ENCODE results near the gene ROBO1. TPM values are rescaled to one million over a fixed set of nuclear protein-coding genes. Genes with fewer than 3 reads are reported as not detected.
"Not testable (repeated sequence)": the region's sequence is repeated elsewhere in the genome, so short reads cannot be mapped to it uniquely, and the experiment has no call there.

ROBO1 gene
- polyA plus RNA-seq, 4 donors, result 80.6 to 111 (median 101) TPM

DNA sequence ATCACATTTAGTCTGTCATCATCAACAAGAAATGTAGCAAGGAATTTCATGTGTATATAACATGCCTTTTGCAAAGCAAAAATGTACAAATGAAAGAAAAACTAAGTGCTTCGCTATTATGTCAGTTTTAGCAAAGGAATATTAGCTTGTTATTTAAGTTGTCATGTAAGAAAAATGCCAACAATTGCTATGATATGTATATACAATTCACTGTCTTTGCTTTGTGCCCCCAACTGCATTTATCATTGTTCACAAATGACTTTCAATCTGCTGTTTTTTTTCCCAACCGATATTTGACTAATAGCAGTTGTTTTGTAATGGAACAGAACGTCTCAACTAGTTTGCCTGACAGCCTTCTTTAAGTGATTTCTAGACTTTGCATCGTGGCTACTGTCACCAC is 207.1 kb downstream of the ROBO1 start:
- DNase-seq (ENCODE audit: low read depth in 4 of 4, low spot score in 3 of 4), result no peak

DNA sequence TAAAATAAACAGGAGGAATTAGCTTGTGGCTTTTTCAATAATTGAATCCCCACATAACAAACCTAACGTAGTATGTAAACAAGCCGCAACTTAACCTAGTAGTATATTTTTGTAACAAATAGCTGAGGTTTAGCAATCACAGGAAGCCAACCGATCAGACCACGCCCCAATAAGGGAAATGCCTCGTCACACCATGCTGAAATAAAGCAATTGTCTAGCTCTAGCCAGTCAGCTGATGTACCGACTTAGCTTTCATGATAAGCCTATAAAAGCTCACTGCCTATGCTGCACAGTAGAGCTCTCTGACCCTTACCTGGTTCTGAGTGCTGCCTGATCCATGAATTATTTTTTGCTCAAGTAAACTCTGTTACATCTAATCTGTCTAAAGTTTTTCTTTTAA is 208.9 kb downstream of the ROBO1 start:
- DNase-seq (ENCODE audit: low read depth in 4 of 4, low spot score in 3 of 4), result no peak

DNA sequence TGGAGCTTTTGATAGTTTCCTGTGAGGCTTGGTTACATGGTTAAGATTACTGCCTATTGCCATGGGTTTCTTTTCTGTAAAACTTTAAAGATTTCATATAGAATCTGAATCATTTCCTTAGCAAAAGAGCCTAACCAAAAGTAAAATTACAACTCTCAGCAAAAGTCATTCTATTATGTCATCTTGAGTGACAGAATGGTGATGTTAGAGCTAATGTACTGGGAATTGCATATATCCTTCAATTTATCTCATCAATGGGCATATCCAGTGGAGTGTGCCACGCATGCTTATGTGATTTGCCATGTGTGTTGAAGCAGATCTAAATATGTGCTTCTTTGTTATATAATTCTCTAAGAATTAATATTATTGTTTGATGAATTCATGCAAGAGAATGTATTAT is 212.1 kb downstream of the ROBO1 start:
- DNase-seq (ENCODE audit: low read depth in 4 of 4, low spot score in 3 of 4), result no peak

DNA sequence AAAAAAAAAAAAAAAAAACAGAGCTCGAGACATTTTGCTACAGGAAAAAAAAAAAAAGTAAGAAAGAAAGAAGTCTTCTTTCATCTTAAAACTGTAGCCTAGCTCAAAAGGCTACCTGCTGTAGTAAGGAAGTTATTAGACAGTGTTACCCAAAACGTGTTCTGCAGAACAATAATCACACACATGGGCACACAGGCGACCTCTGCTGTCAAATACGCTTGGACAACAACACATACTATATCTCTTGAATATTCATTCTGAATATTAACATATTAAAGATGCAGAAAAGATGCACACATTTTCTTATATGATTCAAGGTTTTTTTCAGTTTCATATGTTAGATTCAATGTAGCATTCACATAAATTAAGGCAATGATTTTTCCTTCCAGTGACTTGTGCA is 215.8 kb downstream of the ROBO1 start:
- DNase-seq (ENCODE audit: low read depth in 4 of 4, low spot score in 3 of 4), result no peak

DNA sequence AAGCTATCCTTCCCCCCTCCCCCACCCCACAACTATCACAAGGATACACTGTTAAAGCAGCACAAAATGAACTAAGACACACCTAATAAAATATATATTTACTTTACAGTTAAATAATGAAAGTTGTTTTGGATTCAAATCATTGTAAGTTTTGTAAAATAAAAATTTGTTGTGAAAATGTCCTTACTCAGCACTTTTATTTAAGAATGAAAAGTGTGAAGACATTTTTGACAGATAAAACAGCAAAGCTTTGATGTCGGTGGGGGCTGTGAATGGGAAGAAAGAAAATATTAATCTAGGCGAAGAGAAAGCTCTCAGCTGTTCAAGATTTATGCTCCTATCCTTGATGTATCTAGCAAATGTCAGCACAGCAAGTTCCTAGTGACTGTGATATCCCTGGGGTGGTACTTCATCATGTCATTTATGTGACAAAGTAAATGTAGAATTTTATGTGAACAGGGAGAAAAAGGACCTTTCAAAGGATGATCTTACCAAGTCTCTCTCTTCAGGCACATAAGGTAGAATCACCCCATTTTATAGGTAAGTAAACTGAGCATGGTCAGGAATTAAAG is 216.4 kb downstream of the ROBO1 start:
- DNase-seq (ENCODE audit: low read depth in 4 of 4, low spot score in 3 of 4), result no peak

DNA sequence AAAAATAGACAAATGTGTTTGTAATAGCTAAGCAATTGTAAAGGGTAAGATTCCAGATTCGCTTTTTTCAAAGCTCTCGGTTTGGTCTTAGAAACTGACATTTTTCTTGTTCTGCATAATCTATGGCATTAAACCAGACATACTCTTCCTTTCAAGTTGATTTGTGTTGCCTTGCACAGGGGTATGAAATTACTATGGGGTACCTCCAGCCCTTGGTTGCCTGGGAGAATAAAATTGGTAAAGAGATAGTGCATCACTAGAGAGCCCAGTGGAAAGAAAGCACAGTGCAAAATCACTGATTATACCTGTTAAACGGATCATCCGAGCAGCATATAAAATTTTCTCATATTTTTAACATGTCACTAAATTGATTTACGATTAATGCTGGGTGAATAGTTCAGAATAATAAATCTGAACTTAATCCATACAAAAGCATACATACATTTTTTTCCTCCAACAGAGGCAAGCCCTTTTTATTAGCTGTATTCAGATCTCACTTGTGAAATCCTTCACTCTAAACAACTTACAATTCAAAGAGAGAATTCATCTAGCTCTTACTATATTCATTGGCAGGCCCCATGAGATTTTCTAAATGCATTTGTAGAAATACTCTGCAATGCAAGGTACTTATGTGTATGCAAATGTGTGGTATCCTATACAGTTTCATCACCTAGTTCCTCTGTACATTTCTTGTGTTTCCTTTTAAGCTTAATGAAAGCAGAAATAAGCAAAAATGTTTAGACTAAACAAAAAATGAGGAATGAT is 224.4 kb downstream of the ROBO1 start:
- no peak for DNase-seq (ENCODE audit: low read depth in 4 of 4, low spot score in 3 of 4)

DNA sequence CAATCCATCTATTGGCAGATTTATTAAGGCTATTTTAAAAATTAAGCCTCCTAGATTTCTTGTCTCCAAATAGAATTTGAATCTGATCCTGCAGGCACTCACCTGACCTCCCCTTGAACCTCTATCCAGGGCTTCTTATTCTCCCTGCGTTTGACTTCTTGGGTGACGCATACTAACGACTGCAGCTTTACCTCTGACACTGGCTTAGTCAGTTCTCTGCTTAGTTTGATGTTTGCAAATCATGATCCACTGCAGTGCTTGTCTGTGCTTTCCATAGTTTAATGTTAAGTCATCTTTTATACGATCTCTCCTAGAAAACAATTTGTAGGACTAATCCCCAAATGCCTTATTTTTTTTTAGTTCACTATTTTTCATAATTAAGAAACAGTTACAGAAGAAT is 233.1 kb downstream of the ROBO1 start:
- no peak for DNase-seq (ENCODE audit: low read depth in 4 of 4, low spot score in 3 of 4)

DNA sequence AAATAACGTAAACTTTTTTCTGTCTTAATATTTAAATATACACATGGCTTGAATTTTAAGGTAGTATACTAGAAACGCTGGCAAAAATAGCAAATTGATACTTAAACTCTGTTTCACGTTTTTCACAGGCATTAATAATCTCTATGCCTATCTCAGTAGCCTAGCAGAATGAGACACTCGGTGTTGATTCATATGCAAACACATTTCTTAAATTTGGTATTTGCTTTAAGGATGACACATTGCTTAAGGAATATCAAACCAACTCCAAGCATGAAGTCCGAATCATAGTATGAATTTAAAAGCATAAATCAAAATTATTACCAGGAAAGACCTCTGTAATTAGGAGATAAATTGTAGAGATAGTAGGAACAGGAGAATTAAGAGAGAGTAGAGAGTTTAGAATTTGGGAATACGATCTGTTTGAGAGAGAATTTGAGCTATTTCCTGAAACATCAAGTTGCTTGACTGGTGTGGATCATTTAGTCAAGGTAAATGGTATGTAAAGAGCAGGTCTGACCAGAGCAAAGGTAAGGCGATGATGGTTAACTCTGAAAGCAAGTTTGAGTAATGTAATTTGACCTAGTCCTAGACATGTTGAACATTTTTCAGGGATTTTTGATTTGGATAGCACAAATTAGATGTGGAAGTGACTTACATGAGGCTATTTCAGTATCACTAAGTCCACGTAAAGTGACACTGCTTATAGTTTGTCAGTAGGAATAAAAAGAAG is 236.1 kb downstream of the ROBO1 start:
- no peak for DNase-seq (ENCODE audit: low read depth in 4 of 4, low spot score in 3 of 4)

DNA sequence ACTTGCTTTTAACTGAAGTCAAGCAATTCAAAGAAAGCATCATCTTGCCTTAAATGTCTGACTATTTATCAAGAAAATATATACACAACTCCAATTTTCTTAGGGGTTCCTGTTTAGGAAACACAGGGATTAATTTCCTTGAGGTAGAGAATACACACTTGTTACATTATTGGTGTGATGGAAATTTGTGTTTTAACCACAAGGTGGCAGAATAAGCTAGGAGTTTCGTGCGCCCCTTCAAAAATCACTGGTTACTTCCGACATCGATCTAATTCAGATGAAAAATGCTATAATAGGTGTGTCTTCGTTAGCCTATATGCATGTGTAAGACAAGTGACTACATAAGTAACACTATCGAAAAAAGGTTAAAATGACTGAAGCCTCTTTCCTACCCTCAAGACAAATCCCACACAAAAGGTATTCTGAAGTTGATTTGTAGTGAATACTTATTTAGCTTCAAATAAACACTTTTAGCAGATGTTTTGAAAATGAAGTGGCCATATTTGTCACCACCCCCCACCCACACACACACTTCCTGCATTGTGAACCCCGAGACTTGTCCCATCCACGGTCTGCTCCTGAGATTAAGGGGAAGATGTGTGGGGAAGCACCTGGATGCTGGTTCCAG is 246.5 kb downstream of the ROBO1 start:
- peak; percentile 23 to 34 (median 28) for DNase-seq (ENCODE audit: low read depth in 4 of 4, low spot score in 3 of 4)

DNA sequence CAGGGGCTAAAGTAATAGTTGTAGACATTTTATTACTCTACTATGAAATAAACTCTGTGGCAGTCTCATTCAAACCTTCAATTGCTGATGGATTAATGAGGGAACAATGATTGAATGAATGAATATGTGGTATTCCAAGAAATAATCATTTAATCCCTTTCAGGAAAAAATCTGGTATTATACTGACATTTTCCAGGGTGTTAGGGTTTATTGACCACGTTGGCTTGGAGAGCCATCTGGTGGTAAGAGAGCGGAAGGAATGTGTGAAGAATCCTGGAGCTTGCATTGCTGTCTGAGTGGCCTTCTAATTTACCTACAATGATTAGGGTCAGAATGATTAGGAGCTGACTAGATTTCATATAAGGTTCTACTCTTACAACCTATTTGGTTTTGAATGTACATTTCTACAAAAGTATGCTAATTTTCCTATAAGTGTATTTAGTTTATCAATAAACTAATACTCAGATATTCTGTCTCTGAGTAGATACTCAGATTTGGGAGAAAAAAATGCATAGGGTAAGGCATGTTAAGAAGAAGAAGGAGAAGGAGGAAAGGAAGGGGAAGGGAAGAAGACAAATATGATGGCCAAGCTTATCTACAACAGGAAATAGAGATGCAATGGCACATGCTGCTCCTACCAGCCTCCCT is 249.9 kb downstream of the ROBO1 start:
- peak in 1 of 4 donors; percentile 9 for DNase-seq (ENCODE audit: low read depth in 4 of 4, low spot score in 3 of 4)

DNA sequence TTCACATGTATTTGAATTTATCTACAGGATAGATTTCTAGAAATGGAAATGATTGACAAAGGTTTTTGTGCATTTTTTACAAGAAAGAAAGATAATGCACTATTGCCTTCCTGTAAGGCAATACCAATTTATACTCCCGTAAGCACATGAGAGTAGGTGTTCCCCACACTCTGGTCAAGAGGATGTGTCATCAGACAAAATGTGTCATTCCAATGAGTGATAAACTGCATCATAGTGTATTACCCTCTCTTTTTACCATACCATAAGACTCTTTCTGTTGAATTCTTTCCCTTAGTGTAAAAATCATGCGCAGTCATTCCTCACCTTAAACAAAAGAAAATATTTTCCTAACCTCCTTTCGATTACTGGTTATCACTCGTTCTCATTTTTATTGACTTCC is 251.0 kb downstream of the ROBO1 start:
- no peak for DNase-seq (ENCODE audit: low read depth in 4 of 4, low spot score in 3 of 4)

DNA sequence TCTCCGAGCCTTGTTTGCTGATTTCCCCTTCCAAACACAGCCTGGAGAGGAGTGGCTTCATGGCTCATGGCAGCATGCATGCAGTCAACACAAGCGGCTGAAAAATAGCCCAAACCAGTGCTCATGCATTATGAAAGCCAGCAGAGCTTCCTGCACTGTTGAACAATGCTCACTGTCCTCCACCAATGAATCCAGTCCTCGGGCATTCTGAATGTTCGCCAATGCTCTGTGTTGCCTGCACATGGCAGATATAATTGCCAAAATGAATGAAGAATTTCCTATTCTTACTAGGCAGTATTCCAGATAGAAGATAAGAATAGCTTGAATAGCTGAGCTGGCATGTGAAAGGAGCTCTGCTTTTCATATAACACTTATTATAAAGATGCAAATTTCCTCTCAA is 252.7 kb downstream of the ROBO1 start:
- no peak for DNase-seq (ENCODE audit: low read depth in 4 of 4, low spot score in 3 of 4)

DNA sequence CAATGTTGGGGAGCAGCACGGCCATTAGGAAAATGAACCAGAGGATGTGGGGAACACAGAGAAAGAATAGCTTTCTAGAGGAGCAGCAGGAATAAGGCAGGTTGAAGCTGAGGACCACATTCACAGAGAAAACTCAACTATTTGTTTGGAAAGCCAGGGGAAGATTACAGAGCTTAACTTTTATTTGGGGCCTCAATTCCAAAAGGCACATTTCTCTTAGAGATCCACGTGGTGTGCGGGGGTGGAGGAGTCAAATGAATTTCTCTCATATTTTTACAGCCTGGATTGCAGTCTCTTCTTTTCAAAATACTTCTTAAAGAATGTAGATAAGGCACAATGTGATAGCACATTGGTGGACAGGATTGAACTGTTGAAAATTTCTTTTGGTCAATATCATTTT is 253.7 kb downstream of the ROBO1 start:
- no peak for DNase-seq (ENCODE audit: low read depth in 4 of 4, low spot score in 3 of 4)

DNA sequence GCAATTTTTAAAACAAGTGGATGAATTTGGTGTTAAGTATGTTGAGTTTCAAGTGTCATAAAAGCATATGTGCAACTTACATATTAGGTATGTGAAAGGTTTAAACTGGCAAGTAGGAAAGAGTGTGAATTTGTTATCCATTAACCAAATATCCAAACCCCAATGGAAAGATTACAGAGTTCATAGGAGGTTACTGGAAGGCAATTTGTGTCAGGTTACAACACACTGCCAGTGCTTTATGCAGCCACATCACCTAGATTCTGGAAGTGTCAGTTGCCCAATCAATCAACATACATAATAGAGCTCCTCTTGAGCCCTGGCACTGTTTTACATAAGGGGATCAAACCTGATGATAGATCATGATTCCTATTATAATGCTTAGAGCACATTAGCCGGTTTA is 261.0 kb downstream of the ROBO1 start:
- no peak for DNase-seq (ENCODE audit: low read depth in 4 of 4, low spot score in 3 of 4)

DNA sequence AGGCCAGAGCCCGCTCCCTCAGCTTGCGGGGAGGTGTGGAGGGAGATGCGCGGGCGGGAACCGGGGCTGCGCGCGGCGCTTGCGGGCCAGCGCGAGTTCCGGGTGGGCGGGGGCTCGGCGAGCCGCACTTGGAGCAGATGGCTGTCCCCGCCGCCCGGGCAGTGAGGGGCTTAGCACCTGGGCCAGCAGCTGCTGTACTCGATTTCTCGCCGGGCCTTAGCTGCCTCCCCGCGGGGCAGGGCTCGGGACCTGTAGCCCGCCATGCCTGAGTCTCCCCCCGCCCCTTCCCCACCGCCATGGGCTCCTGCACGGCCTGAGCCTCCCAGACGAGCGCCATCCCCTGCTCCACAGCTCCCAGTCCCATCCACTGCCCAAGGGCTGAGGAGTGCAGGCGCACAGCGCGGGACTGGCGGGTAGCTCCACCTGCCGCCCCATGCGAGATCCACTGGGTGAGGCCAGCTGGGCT is 265.5 kb downstream of the ROBO1 start:
- not testable (repeated sequence) for DNase-seq (ENCODE audit: low read depth in 4 of 4, low spot score in 3 of 4)

DNA sequence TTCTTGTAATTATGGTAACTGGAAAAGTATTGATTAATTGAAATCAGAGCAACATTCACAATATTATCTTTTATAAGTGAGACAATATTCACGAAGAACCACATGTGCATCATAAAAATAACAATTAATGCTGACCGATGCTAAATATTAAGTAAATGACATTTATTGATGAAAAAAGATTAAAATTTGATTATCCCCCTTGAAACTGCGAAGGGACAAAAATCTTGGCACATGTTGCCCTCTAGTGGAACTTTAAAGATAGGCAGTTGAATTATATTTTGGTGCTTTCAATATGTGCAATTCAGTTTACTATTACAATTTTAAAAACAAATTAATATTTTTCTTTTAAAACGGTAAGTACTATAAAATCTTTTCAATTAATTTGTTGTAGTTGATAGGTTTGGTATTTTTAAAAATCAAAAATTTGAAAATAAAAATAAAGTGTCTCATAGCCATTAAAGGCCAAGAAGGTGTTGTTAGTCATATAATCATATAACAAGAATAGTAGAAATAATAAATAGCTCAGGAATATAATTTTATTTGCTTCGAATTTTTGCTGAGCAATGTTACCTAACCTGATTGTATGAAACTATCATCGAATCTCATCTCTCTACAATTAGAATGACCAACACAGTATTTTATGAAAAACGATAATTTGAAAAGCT is 270.2 kb downstream of the ROBO1 start:
- no peak for DNase-seq (ENCODE audit: low read depth in 4 of 4, low spot score in 3 of 4)

DNA sequence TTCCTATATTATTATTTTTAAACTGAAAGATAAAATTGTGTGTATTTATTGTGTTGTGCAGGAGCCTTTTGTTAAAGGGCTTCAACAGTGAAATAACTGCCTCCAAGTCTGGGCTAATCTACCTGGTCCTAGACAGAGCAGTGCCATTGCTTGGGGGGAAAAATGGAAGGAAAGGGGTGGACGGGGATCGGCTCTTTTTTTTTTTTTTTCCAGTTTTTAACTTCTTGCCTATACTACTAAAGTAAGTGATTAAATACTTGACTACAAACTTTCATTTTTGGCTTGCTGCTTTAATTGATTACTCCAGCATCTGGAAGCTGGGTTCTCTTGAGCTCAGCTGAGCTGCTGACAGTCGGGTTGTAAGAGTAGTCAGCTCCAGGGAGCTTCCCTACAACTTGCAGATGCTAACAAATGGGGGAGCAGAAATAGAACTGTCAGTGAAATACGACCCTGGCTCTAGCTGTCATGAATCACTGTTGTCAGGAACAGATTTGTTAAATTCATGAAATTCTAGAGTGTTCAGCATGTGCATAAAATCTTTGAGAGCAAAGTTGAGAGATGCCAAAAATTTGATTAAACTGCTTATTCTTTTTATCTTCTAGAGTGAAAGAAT is 276.7 kb downstream of the ROBO1 start:
- DNase-seq (ENCODE audit: low read depth in 4 of 4, low spot score in 3 of 4), result no peak

DNA sequence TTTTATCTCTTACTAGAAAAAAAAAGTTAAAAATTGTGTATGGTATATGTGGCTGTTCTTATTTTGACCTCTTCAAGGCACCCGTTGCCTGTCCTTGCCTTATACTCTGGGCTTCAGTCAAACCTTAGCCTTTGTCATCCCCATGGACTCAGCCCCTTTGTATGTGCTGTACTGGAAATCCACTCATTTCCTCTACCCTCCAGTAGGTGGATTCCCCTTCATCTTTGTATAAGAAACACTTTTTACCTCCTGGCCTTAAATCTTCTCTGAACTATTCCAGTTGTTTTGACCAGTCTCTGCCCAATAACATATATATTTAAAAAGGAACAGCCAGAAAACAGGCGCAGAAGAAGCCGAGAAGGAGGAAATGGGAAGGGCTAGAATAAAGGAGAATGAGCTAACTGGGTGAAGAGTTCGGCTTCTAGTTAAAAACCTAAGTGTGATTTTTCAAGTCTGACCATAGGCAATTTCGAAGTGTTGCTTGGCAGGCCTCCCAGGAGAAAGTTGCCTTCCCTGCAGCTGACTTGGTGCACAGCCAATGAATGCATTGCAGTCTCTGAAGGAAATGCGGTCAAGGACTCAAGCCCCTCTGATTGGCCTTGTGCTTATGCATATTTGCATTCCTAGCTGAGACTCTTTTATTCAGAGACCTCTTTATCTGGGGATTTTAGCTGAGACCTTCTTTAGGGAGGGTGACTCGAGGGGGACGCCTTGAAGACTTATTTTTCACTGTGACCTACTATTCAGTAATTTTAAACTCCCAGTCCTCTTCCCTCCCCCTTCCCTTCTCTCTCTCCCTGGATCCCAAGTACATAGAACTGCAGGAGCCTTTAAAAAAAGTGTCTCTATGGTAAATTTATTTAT is 277.4 kb downstream of the ROBO1 start:
- peak; percentile 42 to 68 (median 61) for DNase-seq (ENCODE audit: low read depth in 4 of 4, low spot score in 3 of 4)

DNA sequence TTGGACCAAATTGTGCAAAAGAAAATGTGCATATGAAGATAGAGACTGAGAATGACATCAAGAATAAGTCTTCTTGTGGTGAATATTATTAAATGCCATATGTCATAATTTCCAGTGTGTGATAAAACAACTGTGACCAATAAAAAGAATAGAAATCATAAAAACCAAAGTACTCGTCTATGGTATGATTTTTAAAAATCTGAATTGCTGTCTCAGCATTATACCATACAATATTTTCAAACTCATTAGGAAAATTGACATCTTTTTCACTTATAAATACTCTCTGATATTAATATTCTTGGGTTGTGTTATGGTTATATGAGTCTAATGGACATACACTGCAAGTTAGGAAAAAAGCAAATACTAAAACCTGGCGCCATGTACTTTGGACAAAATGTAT is 279.4 kb downstream of the ROBO1 start:
- DNase-seq (ENCODE audit: low read depth in 4 of 4, low spot score in 3 of 4), result no peak

Data from right renal pelvis (tissue), 4 donors.